NCI-H345 treated with DMSO at 0.1 percent for 48 hours (cell line): Measurements from ENCODE around the gene ODAD4.

ENCODE experiments used
- DNase-seq: peaks from one replicate; lab custom pipeline; 2025; ENCODE audit not compliant: unreplicated experiment; lab: John Stamatoyannopoulos, UW

ODAD4 gene, protein sequence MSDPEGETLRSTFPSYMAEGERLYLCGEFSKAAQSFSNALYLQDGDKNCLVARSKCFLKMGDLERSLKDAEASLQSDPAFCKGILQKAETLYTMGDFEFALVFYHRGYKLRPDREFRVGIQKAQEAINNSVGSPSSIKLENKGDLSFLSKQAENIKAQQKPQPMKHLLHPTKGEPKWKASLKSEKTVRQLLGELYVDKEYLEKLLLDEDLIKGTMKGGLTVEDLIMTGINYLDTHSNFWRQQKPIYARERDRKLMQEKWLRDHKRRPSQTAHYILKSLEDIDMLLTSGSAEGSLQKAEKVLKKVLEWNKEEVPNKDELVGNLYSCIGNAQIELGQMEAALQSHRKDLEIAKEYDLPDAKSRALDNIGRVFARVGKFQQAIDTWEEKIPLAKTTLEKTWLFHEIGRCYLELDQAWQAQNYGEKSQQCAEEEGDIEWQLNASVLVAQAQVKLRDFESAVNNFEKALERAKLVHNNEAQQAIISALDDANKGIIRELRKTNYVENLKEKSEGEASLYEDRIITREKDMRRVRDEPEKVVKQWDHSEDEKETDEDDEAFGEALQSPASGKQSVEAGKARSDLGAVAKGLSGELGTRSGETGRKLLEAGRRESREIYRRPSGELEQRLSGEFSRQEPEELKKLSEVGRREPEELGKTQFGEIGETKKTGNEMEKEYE

DNA sequence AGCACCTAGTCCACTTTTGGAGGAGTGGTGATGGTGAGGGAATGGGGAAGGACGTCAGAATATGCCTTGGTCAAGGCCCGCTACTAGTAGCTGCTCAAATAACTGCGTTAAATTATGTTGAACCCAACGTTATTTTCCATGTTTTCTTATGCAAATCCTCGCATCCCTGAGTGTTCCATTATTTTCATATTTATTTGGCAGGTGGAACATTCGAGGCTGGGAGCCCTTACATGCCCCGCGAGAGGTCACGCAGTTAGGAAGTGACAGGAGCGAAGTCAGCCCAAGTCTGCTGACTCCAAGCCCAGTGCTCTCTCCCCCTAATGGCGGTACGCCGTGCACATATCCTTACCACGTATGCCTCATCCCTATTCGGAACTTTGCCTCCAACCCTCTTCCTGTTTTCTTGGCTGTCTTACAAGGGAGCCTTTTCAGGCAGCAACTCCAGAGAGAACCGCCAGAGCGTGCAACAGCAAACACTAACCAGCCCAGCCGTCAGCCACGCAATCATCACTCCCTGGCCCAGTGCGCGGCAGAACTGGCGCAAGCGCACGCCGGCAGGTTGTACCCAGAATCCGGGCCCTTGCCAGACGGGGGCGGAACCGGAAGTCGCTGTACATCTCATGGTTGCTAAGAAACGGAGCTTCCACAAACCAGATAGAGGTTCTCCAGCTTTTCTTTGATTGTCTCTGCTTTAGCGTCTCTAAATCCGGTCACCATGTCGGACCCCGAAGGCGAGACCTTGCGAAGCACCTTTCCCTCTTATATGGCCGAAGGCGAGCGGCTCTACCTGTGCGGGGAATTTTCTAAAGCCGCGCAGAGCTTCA is at the start of gene ODAD4:
Gene ODAD4, plus strand, starts transcription at position 609 of the 824 bp plus-strand sequence. Its CDS starts 107 bp downstream, at position 716.
- peak; percentile 94 for DNase-seq

DNA sequence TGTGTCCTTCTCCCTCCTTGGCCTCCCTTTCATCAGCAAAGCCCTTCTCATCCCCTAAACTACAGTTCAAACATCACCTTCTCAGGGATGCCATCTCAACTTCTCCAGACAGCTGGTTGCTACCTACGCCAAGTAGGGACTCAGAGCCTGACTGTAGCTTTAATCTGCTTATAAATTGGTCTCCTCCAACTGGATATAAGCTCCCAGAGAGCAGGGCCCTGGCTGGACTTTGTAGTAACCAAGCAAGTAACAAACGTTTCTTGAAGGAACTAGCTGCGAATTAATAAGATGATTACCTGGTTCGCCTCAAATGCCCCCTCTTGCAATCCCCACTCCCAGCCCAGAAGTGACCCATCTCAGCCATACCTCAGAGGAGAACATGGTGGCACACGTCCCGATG is 47.7 kb upstream of the ODAD4 start:
- no peak for DNase-seq

DNA sequence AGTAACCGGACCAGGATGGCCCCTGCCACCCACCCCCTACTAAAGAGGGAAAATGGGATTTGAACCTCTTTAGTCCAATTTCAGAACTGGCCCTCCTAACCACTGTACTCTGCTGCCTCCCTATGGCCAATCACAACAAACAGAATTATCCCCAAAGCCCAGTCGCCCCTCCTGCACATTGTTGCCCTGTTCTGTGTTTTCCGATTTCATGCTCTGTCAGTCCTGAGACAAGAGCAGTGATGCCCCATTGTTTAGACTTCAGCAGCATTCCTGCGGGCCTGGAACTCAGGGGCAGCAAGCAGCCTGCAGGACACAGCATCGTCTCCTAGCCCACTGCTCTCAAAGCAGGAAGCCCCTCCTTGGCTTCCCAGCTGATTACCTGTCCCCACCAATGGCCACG is 44.7 kb upstream of the ODAD4 start:
- DNase-seq: no peak

DNA sequence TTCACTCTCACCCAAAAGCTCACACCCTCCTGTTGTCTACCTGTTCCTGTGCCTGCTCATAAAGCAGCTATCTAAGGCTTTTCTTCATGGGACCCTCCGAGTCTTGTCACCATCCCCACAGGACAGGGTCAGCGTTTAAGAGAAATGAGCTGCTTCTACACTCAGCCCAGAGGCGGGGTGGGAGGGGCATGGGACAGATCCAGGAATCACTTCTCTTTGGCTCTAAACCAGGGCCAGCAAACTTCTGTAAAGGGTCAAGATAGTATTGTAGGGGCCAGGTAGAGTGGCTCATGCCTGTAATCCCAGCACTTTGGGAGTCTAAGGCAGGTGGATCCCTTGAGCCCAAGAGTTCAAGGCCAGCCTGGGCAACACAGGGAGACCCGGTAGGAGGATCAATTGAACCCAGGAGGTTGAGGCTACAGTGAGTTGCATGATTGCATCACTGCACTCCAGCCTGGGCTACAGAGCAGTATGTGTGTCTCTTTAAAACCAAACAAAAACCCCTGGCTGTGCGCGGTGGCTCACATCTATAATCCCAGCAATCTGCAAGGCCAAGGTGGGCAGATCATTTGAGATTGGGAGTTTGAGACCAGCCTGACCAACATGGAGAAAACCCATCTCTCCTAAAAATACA is 42.0 kb upstream of the ODAD4 start:
- DNase-seq: no peak

DNA sequence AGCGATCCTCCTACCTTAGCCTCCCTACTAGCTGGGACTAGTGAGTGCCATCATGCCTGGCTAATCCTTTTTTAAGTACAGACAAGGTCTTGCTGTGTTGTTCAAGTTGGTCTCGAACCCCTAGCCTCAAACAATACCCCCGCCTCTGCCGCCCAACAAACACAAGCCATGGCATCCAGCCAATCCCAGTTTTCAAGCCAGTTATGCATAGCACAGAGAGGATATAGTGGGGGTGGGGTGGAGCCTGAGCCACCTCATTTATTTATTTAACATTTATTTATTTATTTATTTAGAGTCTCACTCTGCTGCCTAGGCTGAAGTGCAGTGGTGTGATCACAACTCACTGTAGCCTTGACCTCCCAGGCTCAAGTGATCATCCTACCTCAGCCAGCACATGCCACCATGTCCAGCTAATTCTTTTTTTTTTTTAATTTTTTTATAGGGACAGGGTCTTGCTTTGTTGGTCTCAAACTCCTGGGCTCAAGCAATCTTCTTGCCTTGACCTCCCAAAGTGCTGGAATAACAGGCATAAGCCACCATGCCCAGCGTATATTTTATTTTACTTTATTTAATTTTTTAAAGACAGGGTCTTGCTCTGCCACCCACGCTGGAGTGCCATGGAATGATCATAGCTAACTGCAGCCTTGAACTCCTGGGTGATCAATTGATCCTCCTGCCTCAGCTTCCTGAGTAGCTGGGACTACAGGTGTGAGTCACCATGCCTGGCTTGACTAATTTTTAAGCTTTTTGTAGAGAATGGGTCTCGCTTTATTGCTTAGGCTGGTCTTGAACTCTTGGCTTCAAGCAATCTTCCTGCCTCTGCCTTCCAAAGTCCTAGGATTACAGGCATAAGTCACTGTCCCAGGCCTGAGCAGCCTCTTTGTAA is 39.0 kb upstream of the ODAD4 start:
- DNase-seq: no peak

DNA sequence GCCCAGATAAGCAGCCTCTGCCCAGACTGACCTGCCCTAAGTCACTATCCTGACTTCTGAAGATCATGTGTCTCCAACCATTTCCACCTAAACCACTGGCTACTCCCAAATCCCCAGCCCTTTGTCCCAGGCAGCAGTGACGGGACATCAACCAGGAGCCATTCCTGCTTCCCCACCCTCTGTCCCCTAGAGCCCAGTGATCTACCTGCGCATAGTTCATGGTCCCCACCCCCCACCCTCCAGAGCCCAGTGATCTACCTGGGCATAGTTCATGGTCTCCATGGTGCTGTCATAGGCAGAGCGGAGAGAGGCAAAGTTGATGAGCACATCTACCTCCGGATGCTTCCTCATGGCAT is 38.4 kb upstream of the ODAD4 start:
- no peak for DNase-seq

DNA sequence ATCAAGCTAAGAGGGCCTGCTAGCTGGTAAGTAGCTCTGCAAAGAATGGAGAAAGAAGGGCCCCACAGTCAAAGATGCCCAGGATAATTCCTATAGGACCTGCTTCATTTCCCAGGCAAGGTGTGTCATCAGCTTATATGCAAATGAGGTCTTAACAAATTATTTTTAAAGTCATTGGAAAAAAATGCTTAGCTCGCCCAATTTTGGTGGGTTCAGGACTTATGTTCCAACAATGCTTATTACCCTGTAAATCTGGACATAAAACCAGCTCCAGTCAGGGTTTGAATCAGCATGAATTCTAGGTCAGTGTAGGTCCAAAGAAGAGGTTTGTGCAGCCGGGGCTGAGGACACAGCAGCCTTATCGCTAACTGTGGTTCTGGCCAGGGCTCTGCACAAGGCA is 37.0 kb upstream of the ODAD4 start:
- DNase-seq: no peak

DNA sequence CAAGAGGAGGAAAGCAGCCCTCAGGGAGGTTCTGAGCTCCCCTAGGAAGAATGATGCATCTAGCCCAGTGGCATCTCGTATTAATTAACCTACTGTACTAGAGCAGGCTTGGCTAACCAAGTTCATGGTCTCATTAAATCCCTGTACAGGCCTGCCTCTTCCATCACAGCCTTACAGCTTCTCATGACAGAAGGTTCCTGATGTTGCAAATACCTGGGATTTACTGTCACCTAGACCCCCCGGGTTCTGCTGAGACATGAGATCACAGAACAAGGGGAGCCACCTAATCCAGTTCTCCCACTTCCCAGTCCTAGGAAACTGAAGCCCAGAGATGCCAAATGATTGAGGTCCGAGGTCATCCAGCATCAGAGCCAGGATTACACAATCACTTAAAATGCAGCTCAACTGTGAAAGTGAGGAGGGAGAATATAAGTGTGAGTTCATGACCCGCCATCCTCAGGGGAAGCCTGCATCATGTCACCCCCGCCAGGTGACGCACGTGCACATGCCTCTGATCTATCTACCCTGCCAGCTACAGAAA is 35.6 kb upstream of the ODAD4 start:
- DNase-seq: no peak

DNA sequence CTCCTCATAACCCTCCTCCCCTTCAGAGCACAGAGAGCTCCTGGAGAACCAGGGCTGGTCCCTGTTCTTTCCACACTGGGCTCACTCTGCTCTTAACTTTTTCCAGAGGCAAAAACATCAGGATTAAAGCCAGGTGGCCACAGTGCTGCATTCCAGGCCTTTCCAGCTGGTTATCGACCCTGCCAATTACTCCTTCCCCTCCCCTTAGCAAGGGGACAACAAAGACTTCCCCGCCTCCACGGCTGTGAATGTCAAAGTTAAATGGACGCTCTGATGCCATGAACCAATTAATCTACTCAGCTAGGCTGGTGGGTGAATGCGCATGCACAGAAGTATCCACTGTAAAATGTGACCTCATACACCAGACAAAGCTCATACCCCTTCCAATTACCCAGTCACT is 34.8 kb upstream of the ODAD4 start:
- DNase-seq: no peak

DNA sequence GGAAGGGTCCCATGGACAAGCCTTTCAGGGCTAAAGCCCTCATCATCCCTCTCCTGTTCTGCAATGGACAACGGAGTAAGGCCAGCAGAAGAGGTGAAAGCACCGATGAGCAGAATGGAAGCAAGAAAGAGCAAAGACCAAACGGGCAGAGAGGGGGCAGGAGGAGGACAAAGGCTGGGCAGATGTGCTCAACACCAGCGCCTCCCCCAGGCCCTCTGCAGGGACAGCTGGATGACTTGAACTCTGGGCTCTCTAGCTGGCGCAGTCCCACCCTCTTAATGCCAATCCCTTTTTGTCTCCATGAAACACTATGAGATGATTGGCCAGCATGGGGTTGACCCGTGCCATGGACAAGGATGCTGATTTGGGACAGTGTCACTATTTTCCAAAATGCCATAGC is 33.7 kb upstream of the ODAD4 start:
- DNase-seq: no peak

DNA sequence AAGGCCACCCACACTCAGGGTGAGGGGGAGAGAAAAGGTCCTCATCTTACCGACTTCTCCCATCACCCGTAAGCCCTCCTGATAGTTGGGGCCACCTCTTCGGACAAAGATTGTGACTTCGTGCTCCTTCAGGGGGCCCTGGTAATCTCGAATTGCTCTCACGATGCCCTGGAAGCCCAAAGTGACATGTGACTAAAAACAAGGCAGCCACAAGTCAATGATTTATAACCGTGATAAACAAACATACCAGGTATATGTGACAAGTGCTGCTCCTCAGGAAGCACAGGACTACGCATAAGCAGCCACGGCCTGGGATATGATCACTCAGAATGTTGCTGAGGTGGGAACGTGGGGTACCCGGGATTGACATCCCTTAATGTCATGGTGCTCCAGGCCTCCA is 28.8 kb upstream of the ODAD4 start:
- DNase-seq: no peak

DNA sequence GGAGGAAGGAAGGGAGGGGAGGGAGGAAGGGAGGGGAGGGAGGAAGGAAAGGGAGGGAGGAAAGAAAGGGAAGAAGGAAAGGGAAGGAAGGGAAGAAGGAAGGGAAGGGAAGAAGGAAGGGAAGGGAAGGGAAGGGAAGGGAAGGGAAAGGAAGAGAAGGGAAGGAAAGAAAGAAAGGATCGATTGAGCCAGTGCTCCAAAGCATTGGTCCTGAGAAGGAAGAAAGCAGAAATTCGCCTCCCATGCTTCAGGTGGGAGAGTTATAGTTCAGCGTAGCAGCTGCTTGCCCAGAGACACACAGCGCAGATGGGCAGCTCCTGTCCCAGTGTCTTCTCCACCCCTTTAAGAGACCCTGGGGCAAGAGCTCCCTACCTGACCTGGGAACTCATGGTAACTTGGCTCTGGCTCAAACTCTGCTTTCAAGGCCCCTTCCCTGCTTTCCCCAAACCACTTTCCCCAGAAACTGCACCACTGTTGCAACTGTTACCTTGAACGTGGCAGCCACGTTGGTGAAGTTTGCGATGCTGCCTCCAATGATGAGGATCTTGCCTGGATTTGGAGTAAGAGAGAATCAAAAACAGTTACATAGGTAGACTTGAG is 26.1 kb upstream of the ODAD4 start:
- DNase-seq: no peak

DNA sequence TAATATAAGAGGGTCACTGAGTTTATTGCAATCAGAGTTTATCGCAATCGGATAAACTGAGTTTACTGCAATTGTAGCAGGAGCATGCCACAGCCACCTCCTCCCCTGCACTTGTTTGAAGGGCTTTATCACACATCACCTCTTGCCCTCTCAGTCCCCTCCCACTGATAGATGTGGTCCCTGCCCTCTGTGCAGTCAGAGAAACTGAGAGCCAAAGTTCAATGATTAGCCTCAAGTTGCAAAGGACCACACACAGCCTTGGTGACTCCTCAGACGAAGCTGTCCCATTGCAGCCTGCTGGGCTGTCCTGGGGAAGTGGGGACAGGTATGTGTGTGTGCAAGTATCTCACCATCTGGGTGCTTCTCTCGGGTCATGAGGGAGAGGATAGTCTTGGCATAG is 25.2 kb upstream of the ODAD4 start:
- no peak for DNase-seq

DNA sequence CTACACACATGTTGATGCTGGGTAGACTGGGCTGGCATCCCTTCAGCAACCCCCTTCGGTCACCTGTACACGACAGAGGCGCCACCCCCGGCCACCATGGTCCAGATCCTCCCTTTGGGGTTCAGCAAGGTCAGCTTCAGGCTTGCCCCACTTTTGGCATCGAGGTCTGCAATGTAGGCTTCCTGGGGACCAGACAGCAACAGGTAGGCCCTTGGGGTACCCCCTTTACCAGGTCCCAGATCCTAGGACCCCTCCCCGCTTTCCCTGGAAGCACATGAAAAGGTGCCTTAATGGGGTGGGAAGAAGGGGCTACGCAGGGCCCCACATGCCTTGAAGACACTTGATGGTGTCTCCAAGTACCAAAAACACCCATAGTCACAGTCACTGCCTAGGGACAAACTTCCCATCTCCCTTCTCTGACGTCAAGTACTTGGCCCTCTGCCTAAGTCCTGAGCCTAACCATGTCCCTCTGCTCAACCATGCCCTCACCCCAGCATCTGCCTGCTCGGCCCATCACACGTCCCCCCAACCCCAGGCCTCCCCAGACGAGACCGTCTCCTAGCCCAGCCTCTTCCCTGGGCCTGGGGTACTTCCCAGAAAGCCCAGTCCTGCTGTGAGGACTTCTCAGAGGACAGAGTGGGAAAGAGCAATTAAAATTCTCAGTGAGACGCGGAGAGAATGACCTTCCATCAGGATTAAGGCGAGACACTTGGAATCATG is 23.8 kb upstream of the ODAD4 start:
- no peak for DNase-seq

DNA sequence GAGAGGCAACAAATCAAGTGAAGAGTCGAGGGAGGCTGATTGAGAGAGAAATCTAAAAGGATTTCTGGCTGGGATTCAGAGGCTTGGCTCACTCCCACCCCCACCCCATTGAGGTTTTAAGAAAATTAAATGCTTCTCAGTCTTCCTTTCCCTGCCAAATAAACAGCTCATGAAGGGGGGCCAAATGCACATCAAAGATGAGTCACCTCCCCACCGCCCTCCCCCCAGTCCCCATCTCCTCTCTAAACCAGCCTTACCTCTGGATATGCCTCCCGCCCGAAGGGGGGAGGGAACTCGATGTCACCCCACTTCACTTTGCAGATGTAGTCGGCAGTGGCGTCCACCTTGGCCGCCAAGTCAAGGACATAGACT is 23.2 kb upstream of the ODAD4 start:
- DNase-seq: no peak

DNA sequence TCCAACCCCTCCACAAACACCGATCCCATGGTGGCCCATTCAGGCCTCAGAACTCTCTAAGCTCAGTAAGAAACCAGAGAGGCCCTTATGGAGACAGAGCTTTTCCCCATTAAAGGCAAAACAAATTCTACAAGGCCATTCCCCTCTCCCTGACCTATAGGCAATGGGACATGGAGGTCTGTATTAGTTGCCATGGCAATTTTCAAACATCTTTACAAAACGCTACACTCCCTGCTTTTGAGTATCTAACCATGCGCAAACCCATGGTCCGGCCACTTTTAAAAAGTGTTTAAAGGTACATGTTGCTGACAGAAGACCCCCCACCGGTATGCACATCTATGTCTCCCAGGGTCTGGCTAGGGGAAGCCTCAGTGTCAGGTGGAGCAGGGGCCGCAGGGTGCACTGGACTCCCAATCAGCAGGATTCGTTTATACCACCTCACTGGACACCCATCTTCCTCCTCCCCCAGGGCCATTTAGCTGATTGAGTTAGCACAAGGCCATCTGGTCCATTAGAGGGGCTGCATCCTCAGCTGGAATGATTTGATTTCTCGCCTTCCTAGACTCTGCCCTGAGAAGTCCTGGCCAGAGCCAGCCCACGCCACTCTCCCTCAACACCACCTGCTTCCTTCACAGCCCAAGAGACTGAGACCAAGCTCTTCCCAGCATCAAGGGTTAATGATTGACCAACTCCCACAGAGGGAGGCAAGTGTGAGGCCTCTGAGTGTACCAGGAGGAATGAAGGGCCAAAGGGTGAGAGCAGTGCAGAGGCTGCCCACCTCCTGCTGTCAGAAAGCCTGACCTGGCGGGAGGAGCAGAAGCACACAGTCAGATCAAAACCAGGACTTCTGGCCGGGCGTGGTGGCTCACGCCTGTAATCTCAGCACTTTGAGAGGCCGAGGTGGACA is 22.5 kb upstream of the ODAD4 start:
- DNase-seq: no peak

DNA sequence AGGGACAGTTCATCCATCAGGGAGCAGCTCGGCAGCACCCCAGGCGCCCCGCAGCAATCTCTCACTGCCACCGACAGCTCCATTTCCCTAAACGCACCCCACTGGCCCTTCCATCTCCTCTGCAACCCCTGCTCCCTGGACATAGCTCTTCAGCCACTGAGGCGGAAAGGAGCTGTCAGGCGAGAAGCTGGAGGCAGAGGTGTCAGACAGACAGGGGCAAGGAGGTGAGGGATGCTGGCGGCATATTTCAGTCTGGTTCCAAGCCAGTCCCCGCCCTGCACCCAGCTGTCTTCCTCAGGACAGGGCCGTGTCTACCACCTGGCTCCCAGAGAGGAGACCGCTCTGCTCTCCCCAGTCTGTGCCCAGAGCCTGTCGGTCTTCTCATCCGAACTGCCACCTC is 21.3 kb upstream of the ODAD4 start:
- no peak for DNase-seq

DNA sequence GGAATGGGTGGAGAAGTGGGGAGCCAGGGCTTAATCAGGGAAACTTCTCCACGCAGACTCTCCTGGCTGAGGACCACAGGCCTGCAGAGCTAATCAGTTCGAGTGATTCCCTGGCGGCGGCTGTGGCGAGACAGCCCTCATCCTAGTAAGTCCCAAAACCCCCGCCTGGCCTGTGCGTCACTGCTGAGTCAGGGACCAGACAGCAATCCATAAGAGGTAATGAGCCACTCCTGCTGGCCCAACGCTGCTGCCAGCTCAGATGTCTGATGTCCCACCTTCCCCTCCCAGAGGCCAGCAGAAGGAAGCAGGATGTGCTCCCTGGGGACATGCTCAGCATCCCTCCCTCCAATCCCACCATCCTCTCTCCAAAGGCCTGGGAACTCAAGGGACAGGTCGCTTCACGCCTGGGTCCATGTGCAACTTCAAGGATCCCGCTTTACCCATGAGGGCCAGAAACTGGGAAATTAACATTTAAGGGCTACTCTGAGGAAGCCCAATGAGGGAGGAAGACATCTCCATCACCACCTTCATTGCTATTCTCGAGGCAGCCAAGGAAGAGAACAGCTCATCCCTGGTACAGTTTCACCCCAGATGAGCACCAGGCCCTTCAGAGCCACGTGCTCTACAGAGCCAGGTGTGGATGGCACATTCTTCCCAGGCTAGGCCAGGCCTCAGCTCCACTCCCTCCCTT is 19.6 kb upstream of the ODAD4 start:
- no peak for DNase-seq
